IMR-90 (cell line): ENCODE measurements around the gene FANCL. TPM values are rescaled to one million over a fixed set of nuclear protein-coding genes. Genes with fewer than 3 reads are reported as not detected.

Experiments used
- ATAC-seq: fragments of 200-7000 bp; cut with Tn5 transposase; 2 replicates; pipeline ENCODE4 v1.9.1; 2020; ENCODE audit warnings: low read depth, mild to moderate bottlenecking, moderate library complexity
- BruUV-seq: library from RNA; stranded (reverse); fragments of 400-500 nt; replicated peaks from 2 replicates; lab custom pipeline; 2021; lab: Mats Ljungman, UMichigan
- CTCF ChIA-PET: fragments of 300-600 bp; formaldehyde crosslinking; extraction: SDS; loops from one replicate; lab custom pipeline; 2021; ENCODE audit warnings: antibody characterized with exemption; lab: Yijun Ruan, JAX
- POLR2A ChIA-PET: fragments of 300-600 bp; sonication (Branson Sonifier 250); formaldehyde crosslinking; loops from one replicate; lab custom pipeline; 2022; ENCODE audit warnings: antibody characterized with exemption; ENCODE audit not compliant: unreplicated experiment; lab: Charles Lee
- DNase-seq: peaks from one replicate; pipeline ENCODE4 v3.0.0; 2013
- H2AFZ ChIP-seq: replicated peaks from 2 replicates; pipeline ENCODE3; 2013; ENCODE audit warnings: low read length, mild to moderate bottlenecking; ENCODE audit not compliant: poor library complexity
- H2AK5ac ChIP-seq: 2 replicates; pipeline ENCODE4 v1.6.1; 2013; ENCODE audit warnings: low read depth, low read length, inconsistent platforms
- H2AK9ac ChIP-seq: replicated peaks from 2 replicates; pipeline ENCODE3; 2013; ENCODE audit warnings: mild to moderate bottlenecking, low read depth, low read length, moderate library complexity; ENCODE audit not compliant: poor library complexity
- H2BK120ac ChIP-seq: 2 replicates; pipeline ENCODE4 v1.6.1; 2013; ENCODE audit warnings: low read depth, low read length, inconsistent platforms
- H2BK15ac ChIP-seq: 3 replicates; pipeline ENCODE4 v1.6.1; 2013; ENCODE audit warnings: low read depth, low read length, inconsistent platforms
- H2BK20ac ChIP-seq: 2 replicates; pipeline ENCODE4 v1.6.1; 2013; ENCODE audit warnings: low read depth, mild to moderate bottlenecking, inconsistent platforms, low read length, moderate library complexity
- H2BK5ac ChIP-seq: 2 replicates; pipeline ENCODE4 v1.6.1; 2013; ENCODE audit warnings: mild to moderate bottlenecking, low read depth, low read length, inconsistent platforms; ENCODE audit not compliant: poor library complexity, severe bottlenecking
- H3K14ac ChIP-seq: replicated peaks from 2 replicates; pipeline ENCODE4 v1.6.1; 2013; ENCODE audit warnings: low read depth, low read length, inconsistent platforms
- H3K18ac ChIP-seq: 2 replicates; pipeline ENCODE4 v1.6.1; 2013; ENCODE audit warnings: low read depth, low read length, control low read depth
- H3K23ac ChIP-seq: 2 replicates; pipeline ENCODE4 v1.6.1; 2013; ENCODE audit warnings: low read depth, low read length, inconsistent platforms
- H3K27ac ChIP-seq: 2 replicates; pipeline ENCODE4 v1.5.1; 2013; ENCODE audit warnings: mild to moderate bottlenecking, control low read depth, low read length; ENCODE audit not compliant: insufficient read depth
- H3K27me3 ChIP-seq: 2 replicates; pipeline ENCODE4 v1.6.1; 2013; ENCODE audit warnings: low read length; ENCODE audit not compliant: control insufficient read depth, insufficient read depth
- H3K36me3 ChIP-seq: 2 replicates; pipeline ENCODE4 v1.6.1; 2013; ENCODE audit warnings: low read length, mixed read lengths; ENCODE audit not compliant: control insufficient read depth, insufficient read depth
- H3K4ac ChIP-seq: 2 replicates; pipeline ENCODE4 v1.6.1; 2013; ENCODE audit warnings: low read depth, low read length, inconsistent platforms
- H3K4me1 ChIP-seq: 2 replicates; pipeline ENCODE4 v1.6.1; 2013; ENCODE audit warnings: low read length, mixed read lengths; ENCODE audit not compliant: control insufficient read depth, insufficient read depth
- H3K4me2 ChIP-seq: 2 replicates; pipeline ENCODE4 v1.6.1; 2013; ENCODE audit warnings: low read depth, mild to moderate bottlenecking, control low read depth, low read length, moderate library complexity
- H3K4me3 ChIP-seq: 2 replicates; pipeline ENCODE4 v1.5.1; 2013; ENCODE audit warnings: low read depth, mild to moderate bottlenecking, control low read depth, low read length, moderate library complexity; ENCODE audit not compliant: insufficient read depth
- H3K56ac ChIP-seq: 2 replicates; pipeline ENCODE4 v1.6.1; 2013; ENCODE audit warnings: low read length, inconsistent platforms; ENCODE audit not compliant: insufficient read depth; ENCODE audit errors: extremely low read depth
- H3K79me1 ChIP-seq, 2 experiments: 2 replicates each; pipeline ENCODE4 v1.6.1; 2013; ENCODE audit warnings: low read length in 2 of 2, inconsistent platforms in 1 of 2, low read depth in 1 of 2
- H3K9ac ChIP-seq: 2 replicates; pipeline ENCODE4 v1.6.1; 2013; ENCODE audit warnings: low read depth, low read length, control low read depth
- H3K9me1 ChIP-seq: 2 replicates; pipeline ENCODE4 v1.6.1; 2013; ENCODE audit warnings: low read length, inconsistent platforms; ENCODE audit not compliant: insufficient read depth
- H3K9me3 ChIP-seq: 2 replicates; pipeline ENCODE4 v1.6.1; 2013; ENCODE audit warnings: low read length; ENCODE audit not compliant: control insufficient read depth, insufficient read depth
- H4K20me1 ChIP-seq: 2 replicates; pipeline ENCODE4 v1.6.1; 2013; ENCODE audit warnings: low read length, inconsistent platforms; ENCODE audit not compliant: insufficient read depth
- H4K5ac ChIP-seq: 2 replicates; pipeline ENCODE4 v1.6.1; 2013; ENCODE audit warnings: mild to moderate bottlenecking, low read depth, low read length, control low read depth
- H4K8ac ChIP-seq, 2 experiments: 2 replicates each; pipeline ENCODE4 v1.6.1; 2013; ENCODE audit warnings: low read depth in 2 of 2, low read length in 2 of 2, control low read depth in 1 of 2, inconsistent platforms in 1 of 2
- H4K91ac ChIP-seq: 2 replicates; pipeline ENCODE4 v1.6.1; 2013; ENCODE audit warnings: low read depth, low read length, inconsistent platforms; ENCODE audit not compliant: insufficient read depth
- BHLHE40 ChIP-seq: fragments of 150-350 bp; IDR thresholded peaks from 2 replicates; pipeline ENCODE4 v1.6.1; 2016; ENCODE audit warnings: mild to moderate bottlenecking, low read depth, low read length
- ELK1 ChIP-seq: fragments of 150-350 bp; IDR thresholded peaks from 2 replicates; pipeline ENCODE4 v1.6.1; 2016; ENCODE audit warnings: low read depth, mild to moderate bottlenecking, low read length, moderate library complexity, borderline replicate concordance
- FOS ChIP-seq: fragments of 150-350 bp; IDR thresholded peaks from 2 replicates; pipeline ENCODE4 v1.6.1; 2016; ENCODE audit warnings: low read depth, low read length
- MXI1 ChIP-seq: IDR thresholded peaks from 2 replicates; pipeline ENCODE4 v1.6.1; 2012; ENCODE audit warnings: low read depth, mild to moderate bottlenecking, low read length, moderate library complexity, borderline replicate concordance
- RAD21 ChIP-seq: IDR thresholded peaks from 2 replicates; pipeline ENCODE4 v1.6.1; 2012; ENCODE audit warnings: low read length, improper control_type of control experiment
- RCOR1 ChIP-seq: IDR thresholded peaks from 2 replicates; pipeline ENCODE4 v1.6.1; 2012; ENCODE audit warnings: mild to moderate bottlenecking, low read length, improper control_type of control experiment; ENCODE audit not compliant: insufficient replicate concordance
- RFX5 ChIP-seq: IDR thresholded peaks from 2 replicates; pipeline ENCODE4 v1.8.0; 2012; ENCODE audit warnings: low read depth, mild to moderate bottlenecking, low read length, moderate library complexity
- SMC3 ChIP-seq: fragments of 150-350 bp; IDR thresholded peaks from 2 replicates; pipeline ENCODE4 v1.6.1; 2016; ENCODE audit warnings: low read depth, mild to moderate bottlenecking, antibody characterized with exemption, low read length, moderate library complexity
- WGBS, 2 experiments: methylation state at CpG; one replicate each; pipeline versions ENCODE4 v1.1.5 to v1.1.7; 2013; ENCODE audit warnings: missing lambda C conversion rate in 2 of 2; ENCODE audit not compliant: insufficient read length in 1 of 2; ENCODE audit errors: extremely low coverage in 2 of 2; 5-methylcytosine and 5-hydroxymethylcytosine counted together
- dilution Hi-C: fragments of 300-500 bp; cut with HindIII; formaldehyde crosslinking; loops from one replicate; pipeline ENCODE4 v1.14.3; 2018; ENCODE audit warnings: low sequenced_read_pairs; ENCODE audit not compliant: unreplicated experiment
- in situ Hi-C: fragments of 300-500 bp; cut with MboI; formaldehyde crosslinking; loops from 3 replicates; pipeline ENCODE4 v1.14.3; 2019; ENCODE audit warnings: low sequenced_read_pairs, inconsistent platforms, mixed read lengths
- intact Hi-C: fragments of 100-400 bp; cut with micrococcal nuclease; formaldehyde crosslinking; loops from 2 replicates; pipeline ENCODE4 v1.10.0; 2022
- polyA plus RNA-seq, 3 experiments: library from polyadenylated mRNA; depleted of rRNA; stranded (reverse); fragments of >200 nt; gene quantifications; 2 replicates each; pipeline ENCODE4 v1.2.3, GENCODE V29; 2012; ENCODE audit warnings: low replicate concordance in 1 of 3
- total RNA-seq: library from RNA; depleted of rRNA; stranded (reverse); fragments of >200 nt; gene quantifications from 2 replicates; pipeline ENCODE4 v1.2.3, GENCODE V29; 2012

FANCL gene
- total and polyA plus RNA-seq, 2 of the 4 experiments (the other 2 are of a cell fraction) = 9.0 to 12.7 TPM

GRCh38 chr2:58235984-58236383 is 5.1 kb downstream of the FANCL start:
- Histone ChIP-seq H3K4me2 (no peak overlapping the region), H2AFZ (no peak overlapping the region), H4K5ac (no peak overlapping the region), H3K9me1 (no peaks in the 10 kb centered on the region), H2BK120ac (no peak overlapping the region), H2BK20ac (no peak overlapping the region), H3K4me1 (no peaks in the 10 kb centered on the region), H4K91ac (no peak overlapping the region), H4K20me1 (no peaks in the 10 kb centered on the region), H3K79me1 (peaks cover 23 to 24% of the 10 kb centered on the region in 2 experiments), H4K8ac (no peak overlapping the region), H3K27ac (no peak overlapping the region), H2AK9ac (no peak overlapping the region), H3K9me3 (no peaks in the 10 kb centered on the region), H3K14ac (no peak overlapping the region), H3K23ac (no peak overlapping the region), H3K4me3 (no peak overlapping the region), H2BK15ac (no peak overlapping the region), H3K4ac (no peak overlapping the region), H3K18ac (no peak overlapping the region), H3K27me3 (no peaks in the 10 kb centered on the region), H3K9ac (no peak overlapping the region), H2AK5ac (no peak overlapping the region), H2BK5ac (no peak overlapping the region), H3K36me3 (no peaks in the 10 kb centered on the region), H3K56ac (no peak overlapping the region)
- DNase-seq (no peak), ATAC-seq (no peak)
- dilution Hi-C loops = no loop called here
- ChIA-PET CTCF (no interaction called here), POLR2A (no interaction called here)
- TF ChIP-seq RFX5 (no peak), SMC3 (no peak), BHLHE40 (no peak), MXI1 (no peak), ELK1 (no peak), RAD21 (no peak), RCOR1 (no peak), FOS (no peak)
- intact Hi-C loops = no loop called here
- WGBS, 2 experiments = no CpG with 5 or more reads among the region's 2 CpGs
- no TSS peak for BruUV-seq
- in situ Hi-C loops = no loop called here
